Stimulated activated CD8-positive, alpha-beta memory T cell treated with anti-CD3 and anti-CD28 coated beads, Interleukin-7, amount 100 ng/mL, for 24 hours (primary cell): ENCODE data around the gene COX6B1.
"Not testable (repeated sequence)": the region's sequence is repeated elsewhere in the genome, so short reads cannot be mapped to it uniquely, and the experiment has no call there.

ENCODE experiments used
- DNase-seq: peaks from one replicate; pipeline ENCODE4 v3.0.0-alpha.2; 2020; ENCODE audit warnings: low read depth

COX6B1 gene

DNA sequence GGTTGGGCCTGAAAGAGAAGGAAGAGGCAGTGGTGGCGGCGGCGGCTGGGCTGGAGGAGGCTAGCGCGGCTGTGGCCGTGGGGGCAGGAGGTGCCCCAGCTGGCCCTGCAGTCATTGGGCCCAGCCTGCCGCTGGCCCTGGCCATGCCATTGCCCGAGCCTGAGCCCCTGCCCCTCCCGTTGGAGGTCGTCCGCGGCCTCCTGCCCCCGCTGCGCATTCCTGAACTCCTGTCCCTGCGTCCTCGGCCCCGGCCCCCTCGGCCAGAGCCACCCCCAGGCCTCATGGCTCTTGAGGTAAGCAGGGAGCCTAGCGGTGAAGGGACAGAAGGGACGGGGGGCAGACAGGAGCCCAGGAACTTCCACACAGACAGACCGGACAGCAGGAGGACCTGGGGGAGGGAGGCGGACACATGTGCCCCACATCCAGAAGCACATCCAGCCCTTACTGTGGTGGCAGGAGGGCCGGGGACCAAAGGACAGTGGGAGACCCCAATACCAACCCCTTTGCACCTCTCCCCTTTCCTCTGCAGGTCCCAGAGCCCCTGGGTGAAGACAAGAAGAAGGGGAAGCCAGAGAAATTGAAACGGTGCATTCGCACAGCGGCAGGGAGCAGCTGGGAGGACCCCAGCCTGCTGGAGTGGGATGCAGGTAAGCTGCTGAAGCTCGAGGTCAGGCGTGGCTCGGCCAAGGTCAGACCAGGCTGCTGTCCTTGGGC lies 14.2 kb upstream of the COX6B1 start:
- no peak for DNase-seq

GRCh38 chr19:35636651-35637050 lies 11.5 kb upstream of the COX6B1 start:
- no peak for DNase-seq

GRCh38 chr19:35637165-35637564 lies 11.0 kb upstream of the COX6B1 start:
- no peak for DNase-seq

- no peak for DNase-seq
Observed at GRCh38 chr19:35639321-35639639, 8.8 kb upstream of the COX6B1 start.

GRCh38 chr19:35639863-35640262 lies 8.3 kb upstream of the COX6B1 start:
- DNase-seq: no peak

GRCh38 chr19:35641515-35642151 lies 6.5 kb upstream of the COX6B1 start, which contains the start of gene ETV2:
Gene ETV2, plus strand, starts transcription at chr19:35641745. Its CDS starts 716 bp downstream, at chr19:35642461.
- DNase-seq: no peak

DNA sequence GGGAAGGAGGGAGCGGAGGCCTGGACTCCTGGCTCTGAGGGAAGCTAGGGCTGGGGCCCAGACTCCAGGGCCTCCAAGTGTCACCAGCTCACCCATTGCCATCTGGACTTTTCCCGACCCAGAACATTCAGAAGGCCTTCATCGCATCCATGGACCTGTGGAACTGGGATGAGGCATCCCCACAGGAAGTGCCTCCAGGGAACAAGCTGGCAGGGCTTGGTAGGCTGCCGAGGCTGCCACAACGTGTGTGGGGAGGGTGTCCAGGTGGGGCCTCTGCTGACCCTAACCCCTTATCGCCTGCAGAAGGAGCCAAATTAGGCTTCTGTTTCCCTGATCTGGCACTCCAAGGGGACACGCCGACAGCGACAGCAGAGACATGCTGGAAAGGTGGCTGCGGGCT lies 5.8 kb upstream of the COX6B1 start:
- DNase-seq: no peak

DNA sequence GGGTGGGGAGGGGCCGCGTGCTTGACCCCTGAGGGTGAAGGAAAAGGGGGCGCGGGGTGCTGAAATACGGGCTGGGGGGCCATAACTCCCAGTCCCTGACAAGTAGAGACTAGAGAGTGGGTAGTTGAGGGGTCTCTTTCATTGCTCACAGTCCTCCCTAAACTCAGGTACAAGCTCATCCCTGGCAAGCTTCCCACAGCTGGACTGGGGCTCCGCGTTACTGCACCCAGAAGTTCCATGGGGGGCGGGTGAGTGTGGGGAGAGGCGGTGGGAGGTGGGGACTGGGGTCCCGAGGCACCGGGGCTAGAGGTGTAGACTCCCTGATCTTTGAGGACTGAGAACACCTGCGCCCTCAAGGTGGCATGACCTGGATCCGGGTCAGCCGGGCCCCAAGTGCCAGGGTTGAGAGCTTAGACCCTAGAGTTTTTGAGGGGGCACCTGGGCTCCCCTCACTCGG lies 5.3 kb upstream of the COX6B1 start:
- DNase-seq: no peak

- DNase-seq: peak; percentile 63
Observed at GRCh38 chr19:35643255-35644205, 4.6 kb upstream of the COX6B1 start.

DNA sequence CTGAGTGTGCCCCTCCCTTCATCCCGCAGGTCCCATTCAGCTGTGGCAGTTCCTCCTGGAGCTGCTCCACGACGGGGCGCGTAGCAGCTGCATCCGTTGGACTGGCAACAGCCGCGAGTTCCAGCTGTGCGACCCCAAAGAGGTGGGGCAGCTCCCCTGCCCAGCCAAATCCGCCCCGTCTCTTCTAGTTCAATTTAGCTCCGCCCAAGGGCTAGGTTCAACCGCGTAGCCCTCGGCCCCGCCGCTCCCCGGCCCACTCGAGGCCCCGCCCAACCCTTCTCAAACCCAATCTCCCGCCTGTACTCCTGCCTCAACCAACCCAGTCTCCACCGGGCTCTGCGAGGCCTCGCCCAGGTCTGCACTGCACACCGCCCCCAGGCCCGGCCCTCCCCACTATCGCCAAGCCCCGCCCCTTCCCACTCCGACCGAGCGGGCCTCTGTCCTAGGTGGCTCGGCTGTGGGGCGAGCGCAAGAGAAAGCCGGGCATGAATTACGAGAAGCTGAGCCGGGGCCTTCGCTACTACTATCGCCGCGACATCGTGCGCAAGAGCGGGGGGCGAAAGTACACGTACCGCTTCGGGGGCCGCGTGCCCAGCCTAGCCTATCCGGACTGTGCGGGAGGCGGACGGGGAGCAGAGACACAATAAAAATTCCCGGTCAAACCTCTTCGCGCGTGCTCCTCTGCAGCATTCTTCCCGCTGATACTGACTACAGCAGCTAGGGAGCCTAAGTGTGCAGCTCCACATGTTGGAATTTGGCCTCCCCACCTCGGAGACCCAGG lies 3.7 kb upstream of the COX6B1 start:
- DNase-seq: peak; percentile 88

DNA sequence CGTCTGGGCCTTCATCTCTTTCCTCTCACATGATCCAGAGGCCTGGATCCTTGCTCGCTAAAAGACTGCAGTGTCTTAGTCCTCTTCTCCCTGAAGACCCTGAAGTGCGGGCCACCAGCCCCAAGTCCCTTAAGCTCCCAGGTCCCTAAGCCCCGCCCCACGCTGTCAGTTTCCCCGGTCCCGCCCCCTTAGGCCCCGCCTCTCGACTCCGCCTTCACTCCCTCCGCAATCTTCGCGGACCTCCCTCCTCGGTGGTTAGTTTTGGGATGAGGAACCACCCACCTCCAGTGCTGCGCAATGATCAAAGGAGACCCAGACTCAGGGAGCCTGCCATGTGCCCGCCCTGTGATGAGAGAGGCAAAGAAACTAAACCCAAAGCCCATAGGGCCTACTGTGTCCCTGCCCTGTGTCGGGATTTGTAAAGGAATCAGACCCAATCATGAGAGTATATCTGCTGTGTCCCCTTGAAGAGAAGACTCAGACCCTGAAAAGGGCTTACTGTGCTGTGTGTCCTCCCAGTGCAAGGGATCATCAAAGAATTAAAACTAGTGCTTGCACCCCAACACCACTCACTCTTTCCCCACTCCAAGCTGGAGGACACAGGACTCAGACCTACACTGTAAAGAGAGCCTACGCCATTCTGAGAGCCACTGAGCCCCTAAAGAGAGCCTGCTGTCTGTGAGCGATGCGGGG lies 3.0 kb upstream of the COX6B1 start:
- peak; percentile 76 for DNase-seq

DNA sequence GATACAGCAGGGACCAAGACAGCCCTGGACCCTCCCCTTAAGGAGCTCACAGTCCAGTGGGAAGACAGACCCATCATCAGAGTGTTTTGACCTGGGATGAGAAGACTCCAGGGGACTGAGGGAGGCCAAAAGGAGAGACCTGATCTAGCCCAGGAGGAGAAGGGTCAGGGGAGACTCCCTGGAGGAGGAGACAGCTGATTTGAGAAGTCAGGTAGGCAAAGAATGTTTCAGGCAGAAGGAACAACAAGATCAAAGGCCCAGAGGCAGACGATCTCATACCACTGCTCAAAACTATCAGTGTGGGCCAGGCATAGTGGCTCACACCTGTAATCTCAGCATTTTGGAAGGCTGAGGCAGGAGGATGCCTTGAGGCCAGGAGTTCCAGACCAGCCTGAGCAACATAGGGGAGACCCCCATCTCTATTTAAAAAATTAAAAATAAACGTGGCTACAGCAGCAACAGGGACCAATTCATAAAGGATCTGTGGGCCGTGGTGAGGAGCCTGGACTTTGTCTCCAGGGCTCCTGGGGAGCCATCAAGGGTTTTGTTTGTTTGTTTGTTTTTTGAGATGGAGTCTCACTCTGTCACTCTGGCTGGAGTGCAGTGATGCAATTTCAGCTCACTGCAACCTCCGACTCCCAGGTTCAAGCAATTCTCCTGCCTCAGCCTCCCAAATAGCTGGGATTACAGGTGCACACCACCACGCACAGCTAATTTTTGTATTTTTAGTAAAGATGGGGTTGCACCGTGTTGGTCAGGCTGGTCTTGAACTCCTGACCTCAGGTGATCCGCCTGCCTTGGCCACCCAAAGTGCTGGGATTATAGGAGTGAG lies 2.2 kb upstream of the COX6B1 start:
- no peak for DNase-seq

GRCh38 chr19:35650581-35650980 lies 2.5 kb downstream of the COX6B1 start:
- no peak for DNase-seq

GRCh38 chr19:35654828-35655227 lies 6.7 kb downstream of the COX6B1 start:
- not testable (repeated sequence) for DNase-seq

DNA sequence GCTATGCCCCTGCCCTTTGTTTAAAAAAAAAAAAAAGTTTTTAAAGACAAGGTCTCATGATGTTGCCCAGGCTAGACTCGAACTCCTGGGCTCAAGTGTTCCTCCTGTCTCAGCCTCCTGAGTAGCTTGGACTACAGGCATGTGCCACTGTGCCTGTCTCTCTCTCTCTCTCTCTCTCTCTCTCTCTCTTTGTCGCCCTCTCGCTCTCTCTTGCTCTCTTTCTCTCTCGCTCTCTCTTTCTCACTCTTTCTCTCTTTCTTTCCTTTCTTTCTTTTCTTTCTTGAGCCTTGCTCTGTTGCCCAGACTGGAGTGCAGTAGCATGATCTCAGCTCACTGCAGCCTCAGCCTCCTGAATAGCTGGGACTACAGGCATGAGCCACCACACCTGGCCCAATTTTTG lies 7.5 kb downstream of the COX6B1 start:
- no peak for DNase-seq

GRCh38 chr19:35656700-35657099 lies 8.6 kb downstream of the COX6B1 start:
- DNase-seq: no peak

DNA sequence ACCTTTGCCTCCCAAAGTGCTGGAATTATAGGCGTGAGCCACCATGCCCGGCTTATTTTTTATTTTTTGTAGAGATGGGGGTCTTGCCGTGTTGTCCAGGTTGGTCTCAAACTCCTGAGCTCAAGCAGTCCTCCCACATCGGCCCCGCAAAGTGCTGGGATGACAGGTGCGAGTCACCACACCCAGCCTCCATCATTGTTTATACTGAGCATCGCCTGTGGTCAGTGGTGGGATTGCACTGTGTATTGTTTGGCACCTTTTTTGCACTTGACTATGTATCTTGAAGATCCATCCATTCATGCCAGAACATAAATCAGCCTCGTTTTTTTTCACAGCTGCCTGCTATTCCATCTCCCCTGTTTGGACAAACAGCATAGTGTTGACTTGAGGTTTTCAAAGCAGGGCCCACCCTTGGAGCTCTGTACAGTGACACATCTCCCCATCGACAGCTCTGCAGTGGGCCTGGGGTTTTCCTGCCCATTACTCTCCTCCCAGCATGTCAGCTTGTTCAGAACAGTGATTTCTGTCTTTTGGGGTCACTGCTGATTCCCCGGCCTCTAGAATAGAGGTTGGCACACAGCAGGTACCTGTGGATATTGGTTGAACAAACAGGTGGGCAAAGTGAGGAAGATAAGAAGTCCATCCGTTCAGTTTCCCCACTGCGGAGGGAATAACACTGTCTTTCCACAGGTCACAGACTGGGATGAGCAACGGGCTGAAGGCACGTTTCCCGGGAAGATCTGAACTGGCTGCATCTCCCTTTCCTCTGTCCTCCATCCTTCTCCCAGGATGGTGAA lies 10.0 kb downstream of the COX6B1 start:
- DNase-seq: no peak

- DNase-seq: no peak
Observed at GRCh38 chr19:35661995-35662340, 13.8 kb downstream of the COX6B1 start.

DNA sequence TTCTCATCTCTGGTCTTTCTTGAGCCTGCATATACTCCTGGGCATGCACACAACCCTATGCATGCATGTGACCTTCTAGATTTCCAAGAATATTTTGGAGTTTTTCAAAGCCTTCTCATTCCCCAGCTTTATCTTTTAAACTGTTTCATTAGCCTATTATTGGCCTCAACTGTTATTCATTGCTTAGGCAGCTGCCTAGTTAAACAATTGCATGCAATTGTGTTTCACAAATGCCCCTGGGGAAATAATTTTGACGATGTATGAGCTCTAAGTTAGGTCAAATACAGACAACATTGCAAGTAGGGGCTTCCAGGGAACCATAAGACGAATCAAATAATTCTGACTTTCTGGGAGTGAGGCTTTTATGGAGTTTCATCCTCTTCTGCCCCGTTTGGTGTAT lies 15.9 kb downstream of the COX6B1 start:
- DNase-seq: no peak

DNA sequence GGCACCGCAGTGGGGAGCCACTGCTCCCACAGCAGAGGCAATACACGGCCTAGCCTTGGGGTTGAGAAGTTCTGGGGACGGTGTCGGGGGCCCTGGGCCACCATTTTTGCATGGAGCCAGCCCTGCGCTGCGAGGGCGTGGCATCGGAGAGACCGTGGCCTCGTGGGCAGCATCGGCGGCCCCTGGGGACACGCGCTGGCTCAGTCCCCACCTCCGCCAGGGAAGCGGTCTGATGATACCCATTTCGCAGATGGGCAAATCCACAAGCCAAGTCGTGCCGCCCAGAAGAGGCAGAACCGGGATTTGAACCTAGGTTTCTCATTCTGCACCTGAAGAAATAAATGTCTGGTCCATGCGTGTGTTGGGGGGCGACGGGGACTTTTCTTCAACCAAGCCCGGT lies 17.0 kb downstream of the COX6B1 start:
- DNase-seq: no peak
